ENCODE results near the gene FXYD5. TPM values are rescaled to one million over a fixed set of nuclear protein-coding genes. Genes with fewer than 3 reads are reported as not detected.

FXYD5 gene
- total RNA-seq, 4 donors from 2014 or later: 6.0 to 67.7 (median 22.2) TPM

- Histone ChIP-seq H3K27me3 (no peaks in the 10 kb centered on the region), H3K9me3 (peaks cover 0 to 13% (median 4%) of the 10 kb centered on the region in 4 donors), H3K36me3 (peaks cover 0 to 17% (median 0%) of the 10 kb centered on the region in 3 donors), H3K27ac (peak overlapping the region in 3 of 4 donors; percentile 1 to 59 (median 48)), H3K4me1 (peaks cover 0 to 7% (median 0%) of the 10 kb centered on the region in 4 donors), H3K4me3 (no peak overlapping the region)
- no peak for TF ChIP-seq CTCF (IDR thresholded peaks at IDR 0.05)
- no peak for TF ChIP-seq POLR2A (IDR thresholded peaks at IDR 0.05)
- DNase-seq: peak in 1 of 3 donors; percentile 43
Measured at GRCh38 chr19:35167251-35168119, 12.9 kb downstream of the FXYD5 start.

- no peak overlapping the region for H3K27ac ChIP-seq
- H3K4me1 ChIP-seq: peaks cover 0 to 7% (median 0%) of the 10 kb centered on the region in 4 donors
- no peaks in the 10 kb centered on the region for H3K27me3 ChIP-seq
- TF ChIP-seq CTCF (IDR thresholded peaks at IDR 0.05) (no peak), POLR2A (IDR thresholded peaks at IDR 0.05) (no peak)
- peaks cover 0 to 13% (median 4%) of the 10 kb centered on the region in 4 donors for H3K9me3 ChIP-seq
- DNase-seq: no peak
- peaks cover 0 to 17% (median 0%) of the 10 kb centered on the region in 3 donors for H3K36me3 ChIP-seq
- H3K4me3 ChIP-seq: no peak overlapping the region
Measured at GRCh38 chr19:35168196-35168595, 13.7 kb downstream of the FXYD5 start.

GRCh38 chr19:35169221-35169995, 14.9 kb downstream of the FXYD5 start:
- Histone ChIP-seq H3K4me1 (peaks cover 0 to 7% (median 0%) of the 10 kb centered on the region in 4 donors), H3K27me3 (no peaks in the 10 kb centered on the region), H3K9me3 (peaks cover 0 to 13% (median 4%) of the 10 kb centered on the region in 4 donors), H3K36me3 (peaks cover 0 to 17% (median 0%) of the 10 kb centered on the region in 3 donors), H3K27ac (no peak overlapping the region), H3K4me3 (no peak overlapping the region)
- TF ChIP-seq POLR2A (IDR thresholded peaks at IDR 0.05) (no peak), CTCF (IDR thresholded peaks at IDR 0.05) (no peak)
- DNase-seq: peak in 1 of 3 donors; percentile 38

GRCh38 chr19:35170359-35171061, 16.0 kb downstream of the FXYD5 start:
- H3K27ac ChIP-seq: no peak overlapping the region
- peaks cover 0 to 9% (median 4%) of the 10 kb centered on the region in 4 donors for H3K9me3 ChIP-seq
- H3K36me3 ChIP-seq: peaks cover 0 to 15% (median 0%) of the 10 kb centered on the region in 3 donors
- TF ChIP-seq POLR2A (IDR thresholded peaks at IDR 0.05) (no peak), CTCF (IDR thresholded peaks at IDR 0.05) (no peak)
- H3K4me3 ChIP-seq: no peak overlapping the region
- H3K4me1 ChIP-seq: peaks cover 0 to 7% (median 0%) of the 10 kb centered on the region in 4 donors
- DNase-seq: peak in 1 of 3 donors; percentile 40
- H3K27me3 ChIP-seq: no peaks in the 10 kb centered on the region

- peaks cover 0 to 3% (median 0%) of the 10 kb centered on the region in 3 donors for H3K36me3 ChIP-seq
- H3K27ac ChIP-seq: no peak overlapping the region
- H3K4me3 ChIP-seq: no peak overlapping the region
- peaks cover 0 to 2% (median 0%) of the 10 kb centered on the region in 4 donors for H3K4me1 ChIP-seq
- H3K27me3 ChIP-seq: no peaks in the 10 kb centered on the region
- peak in 1 of 3 donors; percentile 43 for DNase-seq
- TF ChIP-seq CTCF (IDR thresholded peaks at IDR 0.05) (no peak), POLR2A (IDR thresholded peaks at IDR 0.05) (no peak)
- H3K9me3 ChIP-seq: no peaks in the 10 kb centered on the region
Measured at GRCh38 chr19:35171730-35172129, 17.2 kb downstream of the FXYD5 start.

Data from Peyer's patch (tissue), 4 donors.